HPDE6-E6E7 (cell line): Measurements from ENCODE around the gene CEP104.

Experiments used
- DNase-seq: peaks from one replicate; pipeline ENCODE4 v3.0.0; 2011; ENCODE audit warnings: missing footprints; ENCODE audit errors: extremely low spot score

Gene CEP104

DNA sequence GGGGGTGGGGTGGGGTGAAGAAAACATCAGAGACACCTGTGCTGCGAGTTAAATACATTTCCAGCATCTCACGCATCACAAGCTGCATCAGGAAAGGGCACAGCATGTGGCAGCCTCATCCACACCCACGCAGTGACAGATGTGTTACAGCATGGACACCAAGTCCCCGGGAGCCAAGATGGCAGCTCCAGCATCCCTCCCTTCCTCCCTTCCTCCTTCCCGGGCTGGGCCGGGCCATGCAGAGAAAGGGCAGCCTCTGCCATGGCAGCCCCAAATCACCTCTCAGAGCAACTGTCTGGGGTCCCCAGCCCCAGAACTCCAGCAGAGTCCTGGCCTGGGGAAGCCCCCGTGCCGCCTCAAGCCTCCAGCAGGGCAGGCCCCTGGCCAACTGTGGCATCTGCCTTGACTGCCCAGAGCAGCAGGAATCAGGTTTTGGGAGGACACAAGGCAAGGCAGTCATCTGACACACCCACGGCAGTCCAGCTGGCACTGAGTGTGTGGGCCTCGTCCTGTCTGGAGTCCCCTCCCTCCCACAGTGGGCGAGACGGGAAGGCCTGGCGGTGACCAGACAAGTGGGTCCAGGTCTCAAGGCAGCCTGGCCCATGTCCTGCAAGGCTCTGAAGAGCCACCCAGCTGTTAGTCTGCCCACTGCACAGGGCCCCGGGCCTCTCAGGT is 78.3 kb downstream of the CEP104 start:
- no peak for DNase-seq

DNA sequence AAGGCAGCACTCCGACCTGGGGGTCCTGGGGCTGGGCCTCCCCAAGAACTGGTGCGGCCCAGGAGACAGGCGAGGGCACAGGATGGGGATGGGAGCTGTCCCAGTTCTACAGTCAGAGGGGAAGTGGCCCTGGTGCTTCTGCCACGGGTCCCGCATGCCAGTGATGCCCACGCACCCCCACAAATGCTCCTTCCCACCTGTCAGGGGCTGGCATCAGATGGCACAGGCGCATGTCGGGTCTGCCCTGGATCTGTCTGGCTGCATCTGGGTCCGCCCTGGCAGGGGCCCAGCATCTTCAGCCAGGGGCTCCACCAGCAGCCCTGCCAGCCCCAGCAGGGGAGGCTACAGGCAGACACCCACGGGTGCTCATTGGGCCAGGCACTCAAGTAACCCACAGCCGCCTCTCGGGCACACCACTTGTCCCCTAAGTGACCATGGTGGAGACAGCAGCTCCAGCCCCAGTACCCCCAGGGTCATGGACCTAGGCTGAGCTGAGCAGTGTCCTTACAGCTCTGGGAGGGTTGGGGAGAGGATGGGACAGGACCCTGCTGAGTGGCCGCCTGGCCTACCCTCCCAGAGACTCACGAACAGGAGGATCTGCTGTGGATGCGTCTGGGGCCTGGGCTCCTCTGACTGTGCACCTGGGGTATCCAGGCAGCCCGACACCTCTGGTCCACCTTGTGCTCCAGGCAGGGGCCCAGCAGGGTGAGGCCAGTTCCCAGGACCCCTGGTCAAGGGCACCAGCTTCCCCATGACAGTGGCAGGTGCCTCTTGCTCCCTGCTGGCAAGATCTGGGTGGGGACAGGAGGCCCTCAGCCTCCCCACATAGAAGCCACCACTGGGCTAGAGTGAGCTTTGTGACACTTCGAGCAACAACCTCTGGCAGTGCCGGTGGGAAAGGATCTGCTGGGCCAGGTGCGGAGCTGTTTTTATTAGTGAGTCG is 79.1 kb downstream of the CEP104 start:
- DNase-seq: no peak

- DNase-seq: no peak
These were observed 79.9 kb downstream of the CEP104 start for GRCh38 chr1:3777078-3777547.

DNA sequence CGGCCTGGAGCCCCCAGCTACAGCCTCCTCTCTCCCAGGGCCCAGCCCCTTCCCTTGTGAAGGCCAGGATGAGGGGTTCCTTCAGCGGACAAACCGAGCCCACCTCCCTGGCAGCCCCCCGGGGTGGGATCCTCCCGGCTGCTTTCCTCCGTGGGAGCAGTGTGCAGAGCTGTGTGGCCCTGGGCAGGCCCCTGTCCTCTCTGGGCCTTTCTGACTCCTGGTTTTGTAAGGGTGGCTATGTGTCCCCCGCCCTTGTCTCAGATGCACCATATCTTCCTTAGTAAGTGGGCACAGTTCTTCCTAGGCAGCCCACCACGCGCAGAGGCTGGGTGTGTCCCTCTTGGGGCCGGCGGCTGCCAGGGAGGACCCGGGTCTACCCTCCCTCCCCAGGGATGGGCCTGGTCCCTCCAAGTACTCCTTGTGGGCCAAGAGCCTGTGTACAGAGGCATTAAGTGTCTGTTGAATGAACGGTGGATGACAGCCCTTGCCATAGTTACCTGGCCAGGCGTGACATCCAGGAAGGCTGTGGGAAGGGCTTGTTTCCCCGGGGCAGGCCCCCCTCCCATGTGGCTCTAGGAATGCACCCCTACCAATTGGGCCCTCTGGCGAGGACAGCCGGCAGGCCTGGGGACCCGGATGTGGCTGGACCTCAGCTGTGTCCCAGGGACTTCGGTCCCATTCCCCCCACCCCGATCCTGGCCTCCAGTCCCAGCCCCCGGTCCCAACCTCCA is 80.6 kb downstream of the CEP104 start:
- DNase-seq: no peak

- peak; percentile 75 for DNase-seq
These were observed 81.4 kb downstream of the CEP104 start for GRCh38 chr1:3775490-3776230.

- no peak for DNase-seq
These were observed 82.0 kb downstream of the CEP104 start for GRCh38 chr1:3774946-3775489.

DNA sequence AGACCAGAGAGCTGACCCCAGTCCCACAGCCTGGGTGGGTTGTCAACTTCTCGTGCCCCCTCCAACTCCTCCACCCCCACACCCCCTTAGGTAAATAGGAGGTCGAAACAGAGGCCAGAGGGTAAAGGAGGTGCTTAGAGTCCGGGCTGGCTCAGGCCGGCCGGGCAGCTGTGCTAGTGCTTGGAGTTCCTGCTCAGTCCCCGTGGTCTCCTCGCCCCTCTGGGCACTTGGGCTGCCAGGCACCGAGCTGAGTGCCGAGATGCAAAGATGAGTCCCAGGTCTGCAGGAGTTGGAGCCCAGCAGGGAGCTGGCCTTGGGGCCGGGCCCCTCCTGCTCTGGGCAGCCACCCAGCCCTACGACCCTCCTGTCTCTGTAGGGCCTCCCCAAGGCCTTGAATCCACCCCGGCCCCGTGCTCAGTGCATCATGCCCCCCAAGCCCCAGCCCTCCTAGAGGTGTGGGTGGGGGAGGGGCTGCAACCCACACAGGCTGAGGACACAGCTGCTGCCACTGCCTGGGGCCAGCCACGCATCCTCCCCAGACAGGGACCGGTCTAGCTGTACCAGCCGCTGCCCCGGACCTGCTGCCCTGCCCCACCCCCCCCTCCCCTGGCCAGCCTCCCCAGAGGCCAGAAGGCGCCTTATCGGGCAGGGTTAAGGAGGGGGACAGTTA is 82.6 kb downstream of the CEP104 start:
- DNase-seq: no peak

GRCh38 chr1:3773572-3774275 is 83.3 kb downstream of the CEP104 start:
- DNase-seq: no peak

GRCh38 chr1:3772715-3773571 is 84.1 kb downstream of the CEP104 start, which contains the start of gene SMIM1:
Gene SMIM1, plus strand, starts transcription at chr1:3772749. Its CDS starts 2,625 bp downstream, at chr1:3775374.
- no peak for DNase-seq

- peak; percentile 91 for DNase-seq
These were observed 84.8 kb downstream of the CEP104 start for GRCh38 chr1:3772027-3772714.

DNA sequence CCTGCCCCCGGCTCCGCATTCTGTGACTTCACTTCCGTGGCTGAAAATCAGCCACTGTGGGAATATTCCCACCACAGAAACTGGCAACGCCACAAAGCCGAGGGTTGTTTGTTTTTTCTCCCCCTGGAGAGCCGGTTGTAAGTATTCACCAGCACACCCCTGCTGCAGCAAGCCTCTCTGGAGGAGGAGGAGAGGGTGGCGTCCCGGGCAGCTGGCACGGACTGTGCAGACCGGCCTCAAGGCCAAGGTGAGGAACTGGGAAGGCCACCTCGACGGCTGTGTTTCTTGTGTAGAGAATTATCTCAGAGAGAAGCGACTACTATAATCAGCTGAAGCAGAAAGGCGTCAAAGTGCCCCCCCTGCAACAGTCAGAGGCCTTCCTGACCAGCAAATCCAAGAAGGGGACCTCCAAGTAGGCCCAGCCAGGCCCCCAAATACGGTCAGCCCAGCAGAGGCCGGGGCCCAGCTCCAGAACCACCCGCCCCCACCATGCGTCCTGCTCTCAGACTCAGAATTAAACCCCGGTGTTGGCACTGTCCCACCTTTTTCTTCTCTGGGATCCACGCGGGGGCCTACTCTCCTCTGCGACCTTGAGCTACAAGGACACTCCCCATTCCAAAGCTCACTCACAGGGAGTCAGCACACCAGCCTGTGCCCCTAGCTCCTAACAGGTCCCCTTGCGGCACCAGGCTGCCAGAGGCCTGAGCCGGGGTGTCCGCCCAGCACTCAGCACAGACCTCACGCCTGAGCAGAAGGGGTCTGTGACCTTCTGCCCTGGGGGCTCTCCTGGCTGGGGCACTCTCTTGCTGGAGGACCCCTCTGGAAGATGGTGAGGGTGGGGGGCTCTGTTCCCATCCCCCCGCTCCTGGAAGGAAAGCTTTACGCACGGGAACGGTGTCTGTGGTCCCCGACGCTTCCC is 85.6 kb downstream of the CEP104 start:
- DNase-seq: no peak

DNA sequence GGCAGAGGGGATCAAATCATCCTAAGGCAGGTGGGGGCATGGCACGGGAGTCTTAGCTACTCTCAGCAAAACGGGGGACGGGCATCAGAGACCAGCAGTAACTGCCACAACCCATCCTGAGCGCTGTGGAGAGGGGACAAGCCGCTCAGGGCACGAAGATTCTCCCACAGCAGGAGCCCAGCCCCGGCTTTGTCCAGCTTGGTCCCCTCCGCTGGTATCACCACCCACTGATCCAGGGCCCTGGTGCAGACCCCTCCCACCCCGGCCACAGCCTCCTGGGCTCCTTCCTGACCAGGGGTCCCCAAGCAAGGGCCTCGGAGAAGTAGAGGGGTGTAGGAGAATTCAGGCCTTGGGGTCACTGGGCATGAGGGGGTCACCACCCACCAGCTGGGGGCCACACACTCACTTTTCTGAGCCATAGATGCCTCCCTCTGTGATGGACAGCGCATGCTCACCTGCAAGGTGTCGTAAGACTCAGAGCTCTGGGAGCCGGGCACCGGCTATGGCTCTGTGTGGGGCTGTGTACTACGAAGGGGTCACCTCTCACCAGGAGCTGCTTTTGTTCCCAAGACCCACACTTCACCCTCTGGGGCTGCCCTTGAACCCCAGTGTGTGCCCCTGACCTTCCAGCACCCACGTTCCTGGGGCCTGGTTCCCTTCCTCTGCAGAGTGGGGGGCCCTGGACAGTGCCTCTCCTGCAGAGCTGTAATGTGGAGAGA is 86.8 kb downstream of the CEP104 start:
- DNase-seq: no peak

GRCh38 chr1:3768811-3769390 is 88.1 kb downstream of the CEP104 start:
- no peak for DNase-seq

- no peak for DNase-seq
These were observed 89.6 kb downstream of the CEP104 start for GRCh38 chr1:3767328-3767925.

DNA sequence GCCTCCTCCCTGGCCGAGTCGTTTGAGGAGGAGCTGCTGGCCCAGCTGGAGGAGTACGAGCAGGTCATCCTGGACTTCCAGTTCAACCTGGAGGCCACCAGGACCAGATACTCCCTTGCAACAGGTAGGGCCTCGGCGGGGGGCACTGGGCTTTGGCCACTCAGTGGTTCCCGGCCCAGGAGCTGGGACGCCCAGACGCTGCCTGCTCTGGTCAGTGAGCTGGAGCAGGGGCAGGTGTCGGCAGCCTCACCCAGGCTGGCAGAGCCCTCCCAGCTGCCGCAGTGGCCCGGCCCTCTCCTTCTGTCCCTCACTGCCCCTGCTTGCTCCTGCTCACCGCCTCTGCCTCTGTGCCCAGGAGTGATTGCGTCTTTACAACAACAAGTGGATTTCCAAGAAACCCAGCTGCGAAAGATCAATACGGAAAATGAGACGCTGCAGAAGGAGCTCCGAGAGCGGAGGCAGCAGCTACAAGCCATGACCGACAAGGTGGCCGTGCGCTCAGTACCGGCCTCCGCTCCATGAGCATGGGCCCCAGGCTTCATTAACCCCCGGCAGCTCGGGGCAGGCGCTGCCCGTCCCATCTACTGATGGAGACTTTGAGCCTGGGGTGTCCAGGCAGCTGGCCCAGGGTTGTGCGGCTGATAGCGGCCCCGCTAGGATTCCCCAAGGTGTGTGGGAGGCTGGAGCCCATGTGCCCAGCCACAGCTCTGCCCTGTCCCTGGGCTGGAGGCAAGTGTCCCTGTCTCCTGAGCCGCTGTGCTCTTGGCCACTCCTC is 93.5 kb downstream of the CEP104 start:
- no peak for DNase-seq
